VCaP (cell line): Measurements from ENCODE around the gene CYSTM1.

Experiments used
- H3K27ac ChIP-seq: fragments of 450-650 bp; 2 replicates; pipeline ENCODE4 v1.5.1; 2017
- TF ChIP-seq, protein P1 (sequence below): fragments of 450-650 bp; conservative IDR thresholded peaks from 2 replicates; pipeline ENCODE4 v1.5.1; 2017; ENCODE audit warnings: mild to moderate bottlenecking, moderate library complexity

The CYSTM1 gene

DNA sequence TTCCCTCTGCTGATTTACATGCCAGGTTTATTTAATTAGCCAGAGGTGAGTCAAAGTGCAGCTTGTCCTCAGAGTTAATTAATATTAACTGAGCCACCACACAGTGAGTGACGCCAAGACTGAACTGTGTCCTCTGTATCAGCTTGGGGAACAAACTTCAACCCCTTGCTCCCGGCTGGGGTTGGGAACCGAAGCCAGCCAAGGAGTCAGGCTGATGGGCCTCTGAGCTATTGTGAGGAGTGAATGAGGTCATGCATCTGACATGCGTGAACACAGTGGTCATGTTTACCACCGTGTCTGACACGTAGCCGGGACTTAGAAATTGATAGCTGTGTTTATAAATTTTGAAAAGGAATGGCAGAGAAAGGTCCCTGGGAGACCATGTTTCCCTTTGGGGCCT lies 32.1 kb upstream of the CYSTM1 start:
- no peak overlapping the region for H3K27ac ChIP-seq
- TF ChIP-seq, protein P1, sequence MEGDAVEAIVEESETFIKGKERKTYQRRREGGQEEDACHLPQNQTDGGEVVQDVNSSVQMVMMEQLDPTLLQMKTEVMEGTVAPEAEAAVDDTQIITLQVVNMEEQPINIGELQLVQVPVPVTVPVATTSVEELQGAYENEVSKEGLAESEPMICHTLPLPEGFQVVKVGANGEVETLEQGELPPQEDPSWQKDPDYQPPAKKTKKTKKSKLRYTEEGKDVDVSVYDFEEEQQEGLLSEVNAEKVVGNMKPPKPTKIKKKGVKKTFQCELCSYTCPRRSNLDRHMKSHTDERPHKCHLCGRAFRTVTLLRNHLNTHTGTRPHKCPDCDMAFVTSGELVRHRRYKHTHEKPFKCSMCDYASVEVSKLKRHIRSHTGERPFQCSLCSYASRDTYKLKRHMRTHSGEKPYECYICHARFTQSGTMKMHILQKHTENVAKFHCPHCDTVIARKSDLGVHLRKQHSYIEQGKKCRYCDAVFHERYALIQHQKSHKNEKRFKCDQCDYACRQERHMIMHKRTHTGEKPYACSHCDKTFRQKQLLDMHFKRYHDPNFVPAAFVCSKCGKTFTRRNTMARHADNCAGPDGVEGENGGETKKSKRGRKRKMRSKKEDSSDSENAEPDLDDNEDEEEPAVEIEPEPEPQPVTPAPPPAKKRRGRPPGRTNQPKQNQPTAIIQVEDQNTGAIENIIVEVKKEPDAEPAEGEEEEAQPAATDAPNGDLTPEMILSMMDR, result no peak

DNA sequence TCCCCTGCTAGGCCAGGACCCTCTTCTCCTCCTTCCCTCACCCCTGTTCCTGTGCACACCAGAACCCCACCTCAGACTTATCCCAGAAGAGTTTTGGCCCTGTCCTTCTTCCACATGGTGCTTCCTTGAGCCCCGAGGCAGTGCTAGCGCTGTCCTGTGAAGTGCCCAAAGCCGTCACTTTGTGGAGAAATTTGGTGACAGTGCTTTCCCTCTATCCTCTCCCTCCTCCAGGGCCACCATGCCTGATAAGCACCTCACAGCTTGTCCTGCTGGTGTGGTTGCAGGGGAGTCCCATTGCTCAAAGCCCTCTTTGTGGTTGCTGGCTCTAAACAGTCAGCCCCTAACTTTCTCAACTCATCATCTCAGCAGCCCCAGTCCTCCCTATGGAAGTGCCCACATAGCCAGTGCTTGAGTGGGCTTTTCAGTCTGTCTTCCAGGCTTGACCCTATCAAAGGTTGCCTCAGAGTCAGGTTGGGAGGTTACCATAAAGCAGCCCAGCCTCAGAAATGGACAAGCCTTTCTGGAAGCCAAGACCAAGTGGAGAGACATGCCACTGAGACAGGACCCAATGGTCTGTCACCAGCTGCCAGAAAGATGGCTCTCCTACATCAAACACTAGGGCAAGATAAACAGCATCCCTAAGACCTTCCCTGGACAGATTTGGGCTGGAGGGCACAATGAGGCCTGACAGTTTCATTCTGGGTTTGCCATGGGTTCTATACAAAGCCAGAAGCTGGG lies 31.3 kb upstream of the CYSTM1 start:
- H3K27ac ChIP-seq, result no peak overlapping the region
- TF ChIP-seq, protein P1, result no peak

DNA sequence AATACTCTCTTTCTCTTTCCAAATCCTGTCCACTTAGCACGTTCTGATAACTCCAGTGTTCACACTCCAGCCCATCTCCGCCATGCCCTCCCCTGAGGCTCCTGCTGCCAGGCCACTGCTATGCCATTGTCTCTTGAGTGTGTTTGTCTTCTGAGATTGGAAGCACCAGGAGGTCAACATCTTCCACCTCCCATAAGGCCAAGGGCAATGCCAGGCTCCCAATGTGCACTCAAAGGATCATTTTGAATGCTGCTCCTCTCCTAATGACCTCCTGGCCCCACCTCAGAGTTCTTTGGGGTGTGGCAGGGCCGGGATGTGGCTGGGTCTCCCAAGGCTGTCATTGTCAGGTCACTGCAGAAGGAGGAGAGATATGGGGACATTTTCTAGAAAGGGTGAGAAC lies 29.7 kb upstream of the CYSTM1 start:
- TF ChIP-seq, protein P1, result no peak
- no peak overlapping the region for H3K27ac ChIP-seq

DNA sequence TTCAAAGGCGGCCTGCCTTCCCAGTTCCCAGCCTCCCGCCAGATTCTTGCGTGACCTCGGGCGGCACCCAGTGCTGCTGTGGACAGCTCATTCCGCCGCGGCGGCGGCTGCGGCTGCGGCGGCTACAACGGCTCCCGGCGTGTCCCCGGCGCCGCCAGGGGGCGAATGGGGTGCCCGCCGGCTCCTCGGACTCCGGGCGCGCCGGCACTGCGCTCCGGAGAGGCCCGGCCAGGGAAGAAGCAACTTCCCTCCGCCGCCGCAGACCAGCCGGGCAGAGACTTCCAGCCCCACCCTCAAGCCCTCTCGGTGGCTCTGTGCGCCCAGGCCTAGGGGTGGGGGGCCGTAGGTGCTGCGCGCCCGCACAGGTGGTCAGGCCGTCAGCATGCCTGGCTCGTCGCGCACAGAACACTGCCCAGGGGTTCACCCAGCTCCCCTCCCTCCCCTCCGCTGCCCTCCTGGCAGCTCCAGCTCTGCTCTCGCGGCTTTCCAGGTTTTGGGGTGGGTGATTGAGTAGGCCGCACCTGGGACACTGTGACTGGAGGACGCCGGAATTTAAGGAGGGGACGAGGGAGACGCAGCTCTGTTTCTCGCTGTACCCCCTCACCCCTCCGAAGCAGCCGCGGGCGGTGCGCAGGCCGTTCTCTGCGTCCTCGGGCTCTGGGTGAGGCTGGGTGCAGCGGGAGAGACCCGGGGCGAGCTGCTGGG lies 29.0 kb upstream of the CYSTM1 start:
- TF ChIP-seq, protein P1, result no peak
- no peak overlapping the region for H3K27ac ChIP-seq

DNA sequence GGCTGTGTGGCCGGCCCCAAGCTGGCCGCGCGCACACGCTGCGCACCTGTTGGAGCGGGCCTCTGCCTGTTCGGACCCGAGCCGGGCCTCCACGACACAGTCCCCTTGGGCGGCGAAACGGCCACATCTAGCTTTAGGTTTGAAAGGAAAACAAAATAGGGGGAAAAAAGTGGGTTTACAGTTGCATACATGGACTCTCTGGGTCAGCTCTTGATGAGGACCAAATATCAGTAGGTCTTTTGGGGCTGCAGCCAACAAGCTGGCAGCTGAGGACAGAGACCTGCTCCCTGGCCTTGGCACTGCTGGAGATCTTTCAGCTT lies 28.5 kb upstream of the CYSTM1 start:
- TF ChIP-seq, protein P1, result no peak

DNA sequence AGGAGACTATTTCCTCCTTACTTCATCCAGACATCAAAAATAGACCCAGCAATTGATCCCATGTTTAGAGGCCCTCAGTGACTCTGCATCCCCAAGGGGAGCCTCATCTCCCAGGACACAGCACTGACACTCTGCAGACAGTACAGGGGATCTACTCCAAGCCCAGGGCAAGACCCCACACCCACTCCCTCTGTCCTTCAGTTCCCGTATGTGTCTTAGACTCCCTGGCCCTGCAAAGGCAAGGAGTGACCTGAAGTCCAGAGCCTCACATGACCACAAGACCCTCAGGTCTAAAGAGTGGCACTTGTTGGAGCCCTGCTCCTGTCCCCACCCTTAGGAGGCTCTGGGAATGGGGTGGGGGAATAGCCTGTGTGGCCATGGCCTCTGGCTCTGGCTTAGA lies 27.5 kb upstream of the CYSTM1 start:
- H3K27ac ChIP-seq, result no peak overlapping the region
- TF ChIP-seq, protein P1, result no peak

More for the DNA sequence above, 28.5 kb upstream of the CYSTM1 start:
- H3K27ac ChIP-seq, result no peak overlapping the region

DNA sequence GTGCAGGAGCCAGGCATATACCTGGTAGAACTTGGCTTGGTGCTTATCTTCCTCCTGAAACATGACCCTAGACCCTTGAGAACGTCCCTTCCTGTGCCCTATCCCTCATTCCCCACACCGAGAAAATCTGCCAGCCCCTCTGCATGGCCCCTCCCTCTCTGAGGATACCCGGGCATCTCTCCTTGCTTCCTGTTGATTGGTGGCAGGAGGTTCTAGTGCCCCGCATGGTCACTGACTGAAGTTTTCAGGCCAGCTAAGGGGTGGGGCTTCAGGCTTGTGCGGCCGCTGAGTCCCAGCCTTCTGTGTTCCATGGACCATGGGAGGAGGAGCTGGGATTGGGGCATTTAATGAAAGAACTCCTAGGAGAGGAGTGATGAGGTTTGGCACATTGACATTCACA lies 26.5 kb upstream of the CYSTM1 start:
- no peak overlapping the region for H3K27ac ChIP-seq
- TF ChIP-seq, protein P1, result no peak
